Stomach smooth muscle (tissue), 2 donors: ENCODE measurements around the gene ALDH4A1.
"Not testable (repeated sequence)": the region's sequence is repeated elsewhere in the genome, so short reads cannot be mapped to it uniquely, and the experiment has no call there.

Source experiments
- H3K27ac ChIP-seq: one replicate; pipeline ENCODE4 v1.7.0; 2013; ENCODE audit warnings: mild to moderate bottlenecking, low read length, inconsistent platforms
- H3K27me3 ChIP-seq, 2 donors: one replicate each; pipeline ENCODE4 v1.7.0; 2013; ENCODE audit warnings: low read length in 2 of 2; ENCODE audit not compliant: insufficient read depth in 2 of 2, control insufficient read depth in 1 of 2
- H3K36me3 ChIP-seq, 2 donors: one replicate each; pipeline ENCODE4 v1.7.0; 2013; ENCODE audit warnings: low read length in 2 of 2; ENCODE audit not compliant: control insufficient read depth in 2 of 2, insufficient read depth in 2 of 2
- H3K4me1 ChIP-seq: one replicate; pipeline ENCODE4 v1.7.0; 2013; ENCODE audit warnings: low read length; ENCODE audit not compliant: control insufficient read depth, insufficient read depth
- H3K4me3 ChIP-seq, 2 donors: one replicate each; pipeline ENCODE4 v1.7.0; 2013; ENCODE audit warnings: low read length in 2 of 2
- H3K9ac ChIP-seq, 2 donors: one replicate each; pipeline ENCODE4 v1.7.0; 2013; ENCODE audit warnings: low read length in 2 of 2, mild to moderate bottlenecking in 1 of 2
- H3K9me3 ChIP-seq, 2 donors: one replicate each; pipeline ENCODE4 v1.7.0; 2013; ENCODE audit warnings: low read length in 2 of 2; ENCODE audit not compliant: control insufficient read depth in 2 of 2
- donor health status: healthy.
- donor health status: Pancreatic carcinoma.

ALDH4A1 gene

GRCh38 chr1:18849261-18849711 is 53.1 kb downstream of the ALDH4A1 start:
- Histone ChIP-seq H3K36me3 (no peaks in the 10 kb centered on the region), H3K9ac (no peak overlapping the region), H3K27ac (no peak overlapping the region), H3K4me1 (no peaks in the 10 kb centered on the region), H3K27me3 (peaks cover 3 to 10% of the 10 kb centered on the region in 2 donors), H3K9me3 (peaks cover 0 to 6% of the 10 kb centered on the region in 2 donors), H3K4me3 (no peak overlapping the region)

GRCh38 chr1:18847723-18848122 is 54.6 kb downstream of the ALDH4A1 start:
- H3K36me3 ChIP-seq, H3K4me3 ChIP-seq, H3K9me3 ChIP-seq: not testable (repeated sequence)

GRCh38 chr1:18840145-18840544 is 62.2 kb downstream of the ALDH4A1 start:
- peaks cover 12 to 23% of the 10 kb centered on the region in 2 donors for H3K27me3 ChIP-seq
- no peak overlapping the region for H3K27ac ChIP-seq
- H3K9ac ChIP-seq = no peak overlapping the region
- no peaks in the 10 kb centered on the region for H3K4me1 ChIP-seq
- no peak overlapping the region for H3K4me3 ChIP-seq
- H3K9me3 ChIP-seq = peaks cover 2 to 13% of the 10 kb centered on the region in 2 donors
- no peaks in the 10 kb centered on the region for H3K36me3 ChIP-seq

More at GRCh38 chr1:18847723-18848122, 54.6 kb downstream of the ALDH4A1 start:
- peaks cover 3 to 10% of the 10 kb centered on the region in 2 donors for H3K27me3 ChIP-seq
- H3K9ac ChIP-seq, H3K27ac ChIP-seq, H3K4me1 ChIP-seq: not testable (repeated sequence)

- Histone ChIP-seq H3K36me3 (no peaks in the 10 kb centered on the region), H3K9me3 (peaks cover 0 to under 1% of the 10 kb centered on the region in 2 donors), H3K27ac (no peak overlapping the region), H3K4me3 (no peak overlapping the region), H3K9ac (no peak overlapping the region), H3K4me1 (no peaks in the 10 kb centered on the region), H3K27me3 (peaks cover 17 to 32% of the 10 kb centered on the region in 2 donors)
These were observed 65.7 kb downstream of the ALDH4A1 start for GRCh38 chr1:18836654-18837053.

GRCh38 chr1:18832319-18832718 is 70.0 kb downstream of the ALDH4A1 start:
- not testable (repeated sequence) for H3K4me1 ChIP-seq, H3K27ac ChIP-seq, H3K9ac ChIP-seq, H3K4me3 ChIP-seq, H3K9me3 ChIP-seq, H3K36me3 ChIP-seq
- H3K27me3 ChIP-seq = peaks cover 14 to 28% of the 10 kb centered on the region in 2 donors

GRCh38 chr1:18831656-18832055 is 70.7 kb downstream of the ALDH4A1 start:
- Histone ChIP-seq H3K9ac (no peak overlapping the region), H3K4me1 (no peaks in the 10 kb centered on the region), H3K27me3 (peaks cover 14 to 29% of the 10 kb centered on the region in 2 donors), H3K4me3 (no peak overlapping the region), H3K36me3 (no peaks in the 10 kb centered on the region), H3K27ac (no peak overlapping the region), H3K9me3 (peaks cover 0 to 5% of the 10 kb centered on the region in 2 donors)

GRCh38 chr1:18830596-18830995 is 71.8 kb downstream of the ALDH4A1 start:
- H3K4me3 ChIP-seq = no peak overlapping the region
- no peak overlapping the region for H3K9ac ChIP-seq
- peaks cover 9 to 28% of the 10 kb centered on the region in 2 donors for H3K27me3 ChIP-seq
- H3K27ac ChIP-seq = no peak overlapping the region
- no peaks in the 10 kb centered on the region for H3K36me3 ChIP-seq
- H3K4me1 ChIP-seq = no peaks in the 10 kb centered on the region
- H3K9me3 ChIP-seq = peaks cover 0 to 5% of the 10 kb centered on the region in 2 donors

- no peaks in the 10 kb centered on the region for H3K36me3 ChIP-seq
- H3K27ac ChIP-seq = no peak overlapping the region
- no peaks in the 10 kb centered on the region for H3K4me1 ChIP-seq
- H3K9ac ChIP-seq = no peak overlapping the region
- peaks cover 7 to 19% of the 10 kb centered on the region in 2 donors for H3K27me3 ChIP-seq
- no peak overlapping the region for H3K4me3 ChIP-seq
- H3K9me3 ChIP-seq = peaks cover 0 to 5% of the 10 kb centered on the region in 2 donors
These were observed 72.7 kb downstream of the ALDH4A1 start for GRCh38 chr1:18829671-18830070.

DNA sequence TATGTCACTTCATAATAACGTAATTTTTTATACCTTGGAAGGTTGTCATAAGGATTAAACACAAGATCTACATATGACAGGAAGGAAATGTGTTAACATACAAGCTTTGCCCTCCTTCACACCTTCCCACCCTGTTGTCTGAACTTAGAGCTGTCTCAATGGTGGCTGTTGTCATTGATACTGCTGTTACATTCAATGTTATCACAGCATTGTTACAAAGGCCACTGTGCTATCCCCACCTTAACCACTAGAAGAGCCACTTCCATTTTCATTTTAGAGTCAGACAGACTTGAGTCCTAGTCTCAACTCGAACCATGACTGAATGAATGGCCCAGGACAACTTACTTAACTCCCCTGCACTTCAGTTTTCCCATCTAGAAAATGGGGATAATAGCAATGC is 74.1 kb downstream of the ALDH4A1 start:
- Histone ChIP-seq H3K36me3 (no peaks in the 10 kb centered on the region), H3K27me3 (peaks cover 4 to 17% of the 10 kb centered on the region in 2 donors)

GRCh38 chr1:18823438-18823837 is 78.9 kb downstream of the ALDH4A1 start:
- Histone ChIP-seq H3K36me3 (no peaks in the 10 kb centered on the region), H3K4me3 (no peak overlapping the region), H3K9ac (no peak overlapping the region), H3K9me3 (no peaks in the 10 kb centered on the region), H3K27me3 (peaks cover 13 to 32% of the 10 kb centered on the region in 2 donors), H3K4me1 (peaks cover 5% of the 10 kb centered on the region), H3K27ac (no peak overlapping the region)

More for the DNA sequence above, 74.1 kb downstream of the ALDH4A1 start:
- H3K9ac ChIP-seq = no peak overlapping the region
- H3K4me1 ChIP-seq = no peaks in the 10 kb centered on the region
- peaks cover 0 to 5% of the 10 kb centered on the region in 2 donors for H3K9me3 ChIP-seq
- H3K4me3 ChIP-seq = no peak overlapping the region
- no peak overlapping the region for H3K27ac ChIP-seq
